RWPE2 (cell line): ENCODE data around the gene GNAO1.

Experiments used
- ATAC-seq: fragments of 200-7000 bp; cut with Tn5 transposase; 3 replicates; pipeline ENCODE4 v1.9.1; 2021; ENCODE audit warnings: low read depth
- DNase-seq: peaks from one replicate; pipeline ENCODE4 v3.0.0-alpha.2; 2020; ENCODE audit warnings: low spot score
- H3K27ac ChIP-seq: fragments of 450-650 bp; 2 replicates; pipeline ENCODE4 v1.5.1; 2017; ENCODE audit warnings: mild to moderate bottlenecking; ENCODE audit not compliant: poor library complexity, severe bottlenecking
- H3K27me3 ChIP-seq: fragments of 250-450 bp; sonication (Bioruptor Pico); 2 replicates; pipeline ENCODE4 v1.5.1; 2021; ENCODE audit warnings: mild to moderate bottlenecking, moderate library complexity; ENCODE audit not compliant: insufficient read depth, poor library complexity, severe bottlenecking
- H3K36me3 ChIP-seq: fragments of 250-450 bp; sonication (Bioruptor Pico); 2 replicates; pipeline ENCODE4 v1.5.1; 2020; ENCODE audit warnings: low read depth, mild to moderate bottlenecking, moderate library complexity
- H3K4me1 ChIP-seq: fragments of 250-450 bp; sonication (Bioruptor Pico); 2 replicates; pipeline ENCODE4 v1.5.1; 2021; ENCODE audit warnings: mild to moderate bottlenecking, moderate library complexity; ENCODE audit not compliant: insufficient read depth, poor library complexity, severe bottlenecking
- H3K4me3 ChIP-seq: fragments of 250-450 bp; sonication (Bioruptor Pico); 2 replicates; pipeline ENCODE4 v1.5.1; 2021; ENCODE audit warnings: mild to moderate bottlenecking, moderate library complexity; ENCODE audit not compliant: severe bottlenecking
- H3K9me3 ChIP-seq: fragments of 250-450 bp; sonication (Bioruptor Pico); 2 replicates; pipeline ENCODE4 v1.5.1; 2021; ENCODE audit warnings: mild to moderate bottlenecking, moderate library complexity; ENCODE audit not compliant: severe bottlenecking
- CTCF ChIP-seq: fragments of 450-650 bp; IDR thresholded peaks from one replicate; pipeline ENCODE4 v1.5.1; 2017; ENCODE audit warnings: mild to moderate bottlenecking, moderate library complexity; ENCODE audit not compliant: poor library complexity, severe bottlenecking

GNAO1 gene

DNA sequence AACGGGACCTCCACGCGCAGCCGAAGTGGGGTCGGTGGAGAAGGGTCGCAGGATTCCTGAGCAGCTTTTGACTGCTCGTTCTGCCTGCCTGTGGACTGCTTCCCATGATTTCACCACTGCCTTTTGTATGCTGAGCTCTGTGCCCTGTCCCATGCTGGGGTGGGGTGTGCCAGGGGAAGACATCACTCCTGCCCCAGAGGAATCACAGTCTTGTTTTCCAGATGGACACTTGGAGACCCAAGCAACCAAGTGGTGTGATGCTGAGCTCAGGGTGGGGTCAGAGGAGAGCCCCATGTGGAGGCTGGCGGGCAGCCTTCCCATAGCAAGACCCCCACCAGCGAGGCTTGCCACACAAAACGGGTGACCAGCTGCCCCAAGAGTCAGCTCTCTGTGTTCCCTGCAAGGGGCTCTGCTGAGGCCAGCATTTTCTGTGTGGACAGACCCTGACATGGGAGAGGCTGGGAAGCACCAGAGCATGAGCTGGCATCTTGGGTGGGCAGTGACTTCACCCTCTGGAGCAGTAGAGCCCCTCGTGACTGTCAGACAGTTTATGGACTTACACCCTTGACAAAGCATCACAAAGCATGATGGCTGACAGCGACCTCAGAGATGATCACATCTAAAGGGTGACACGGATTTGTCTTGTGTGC lies 111.9 kb downstream of the GNAO1 start:
- no peaks in the 10 kb centered on the region for H3K4me1 ChIP-seq
- H3K27ac ChIP-seq: no peak overlapping the region
- H3K36me3 ChIP-seq: no peaks in the 10 kb centered on the region
- H3K9me3 ChIP-seq: no peaks in the 10 kb centered on the region
- DNase-seq (no peak), ATAC-seq (no peak)
- no peak for TF ChIP-seq CTCF
- H3K27me3 ChIP-seq: no peaks in the 10 kb centered on the region
- H3K4me3 ChIP-seq: no peak overlapping the region

DNA sequence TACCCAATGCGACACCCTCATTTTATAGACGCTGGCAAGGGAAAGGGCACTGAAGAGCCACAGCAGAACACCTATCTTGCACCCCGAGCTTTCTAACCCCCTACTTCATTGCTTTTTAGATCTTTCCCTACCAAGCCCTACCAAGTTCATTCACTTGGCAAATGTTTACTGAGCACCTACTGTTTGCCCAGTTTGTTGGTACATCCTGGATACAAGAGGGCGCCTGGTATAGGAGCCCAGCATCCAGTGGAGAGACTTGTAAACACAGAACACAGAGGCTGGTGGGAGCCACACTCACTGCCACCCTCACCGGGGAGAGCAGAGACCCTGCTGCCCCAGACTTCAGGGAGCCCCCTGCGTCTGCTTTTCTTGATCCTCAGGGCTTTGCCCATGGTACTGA lies 112.6 kb downstream of the GNAO1 start:
- DNase-seq (no peak), ATAC-seq (no peak)
- TF ChIP-seq CTCF: no peak
- H3K36me3 ChIP-seq: no peaks in the 10 kb centered on the region
- H3K4me1 ChIP-seq: no peaks in the 10 kb centered on the region
- no peak overlapping the region for H3K4me3 ChIP-seq
- no peaks in the 10 kb centered on the region for H3K9me3 ChIP-seq
- H3K27ac ChIP-seq: no peak overlapping the region
- no peaks in the 10 kb centered on the region for H3K27me3 ChIP-seq

DNA sequence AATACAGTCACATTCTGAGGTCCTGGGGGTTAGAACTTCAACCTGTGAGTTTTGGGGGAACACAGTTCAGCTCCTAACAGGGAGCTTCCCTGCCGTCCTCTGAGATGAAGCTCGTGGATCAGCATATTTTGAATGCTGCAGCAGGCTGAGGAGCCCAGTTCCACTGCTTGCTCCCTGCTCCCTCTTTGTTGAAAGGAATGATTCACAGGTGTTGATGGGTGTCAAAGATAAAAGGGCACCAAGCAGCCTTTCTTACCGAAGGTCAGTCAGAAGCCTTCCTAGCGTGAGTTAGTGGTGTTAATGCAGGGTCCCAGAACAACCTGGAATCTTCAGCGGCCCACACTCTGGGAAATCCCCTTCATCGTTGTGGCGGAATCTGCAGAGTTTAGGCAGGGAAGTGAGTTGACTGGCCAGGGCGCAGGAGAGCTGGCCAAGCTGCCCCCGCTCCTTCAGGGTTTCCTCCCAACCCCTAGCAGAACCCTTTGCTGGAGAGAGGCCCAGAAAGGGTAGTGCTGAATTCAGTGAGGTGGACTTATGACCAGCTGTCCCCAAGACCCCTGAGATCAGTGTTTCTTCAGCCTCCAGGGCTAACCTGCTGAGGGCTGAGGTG lies 114.8 kb downstream of the GNAO1 start:
- DNase-seq (no peak), ATAC-seq (no peak)
- Histone ChIP-seq H3K27me3 (no peaks in the 10 kb centered on the region), H3K4me1 (no peaks in the 10 kb centered on the region), H3K36me3 (no peaks in the 10 kb centered on the region), H3K9me3 (no peaks in the 10 kb centered on the region), H3K4me3 (no peak overlapping the region), H3K27ac (no peak overlapping the region)
- TF ChIP-seq CTCF: no peak

GRCh38 chr16:56306690-56307533 lies 115.6 kb downstream of the GNAO1 start:
- Histone ChIP-seq H3K27ac (no peak overlapping the region), H3K4me1 (no peaks in the 10 kb centered on the region), H3K27me3 (no peaks in the 10 kb centered on the region), H3K36me3 (no peaks in the 10 kb centered on the region), H3K9me3 (no peaks in the 10 kb centered on the region), H3K4me3 (no peak overlapping the region)
- ATAC-seq (no peak), DNase-seq (no peak)
- TF ChIP-seq CTCF: no peak
